ENCODE measurements around the gene GFRA4.

Gene GFRA4

DNA sequence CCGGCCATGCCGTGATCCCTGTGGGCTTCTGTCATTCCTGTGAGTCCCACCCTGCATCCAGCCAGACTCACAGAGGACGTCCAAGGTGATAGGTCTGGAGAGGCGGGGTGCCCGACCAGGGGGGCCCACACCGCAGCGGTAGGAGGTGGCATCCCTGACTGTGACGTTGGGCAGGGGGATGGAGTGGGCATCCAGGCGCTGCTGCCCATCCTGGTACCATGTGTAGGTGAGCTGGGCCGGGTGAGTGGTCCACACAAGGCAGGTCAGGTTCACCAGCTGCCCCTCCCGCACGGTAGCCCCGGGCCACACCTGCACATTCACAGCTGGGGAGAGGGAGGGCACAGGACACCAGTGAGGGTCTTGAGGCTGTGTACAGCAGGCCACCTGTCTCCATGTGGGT is 30.2 kb upstream of the GFRA4 start:
- DNase-seq (ENCODE audit: low read depth), result no peak

- DNase-seq (ENCODE audit: low read depth), result no peak
These were observed 29.6 kb upstream of the GFRA4 start for GRCh38 chr20:3692706-3693294.

- no peak for DNase-seq (ENCODE audit: low read depth)
These were observed 28.7 kb upstream of the GFRA4 start for GRCh38 chr20:3691897-3692296.

DNA sequence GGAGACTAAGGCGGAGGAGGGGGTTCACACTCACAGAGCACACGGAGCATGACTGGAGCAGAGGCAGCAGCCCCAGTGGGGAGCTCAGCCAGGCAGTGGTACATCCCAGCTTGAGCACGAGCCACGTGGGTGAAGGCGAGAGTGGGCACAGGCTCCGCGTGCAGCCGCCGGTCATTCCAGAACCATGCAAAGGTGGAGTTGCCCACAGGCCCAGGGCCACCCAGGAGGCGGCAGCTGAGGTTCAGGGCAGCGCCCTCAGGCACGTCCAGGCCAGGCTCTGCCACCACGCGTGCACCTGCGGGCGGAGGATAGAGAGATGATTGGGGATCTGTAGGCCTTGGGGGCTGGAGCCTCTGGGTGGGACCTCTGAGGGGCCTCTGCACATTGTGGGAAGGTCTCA is 28.1 kb upstream of the GFRA4 start:
- no peak for DNase-seq (ENCODE audit: low read depth)

- DNase-seq (ENCODE audit: low read depth), result no peak
These were observed 27.2 kb upstream of the GFRA4 start for GRCh38 chr20:3690413-3690812.

DNA sequence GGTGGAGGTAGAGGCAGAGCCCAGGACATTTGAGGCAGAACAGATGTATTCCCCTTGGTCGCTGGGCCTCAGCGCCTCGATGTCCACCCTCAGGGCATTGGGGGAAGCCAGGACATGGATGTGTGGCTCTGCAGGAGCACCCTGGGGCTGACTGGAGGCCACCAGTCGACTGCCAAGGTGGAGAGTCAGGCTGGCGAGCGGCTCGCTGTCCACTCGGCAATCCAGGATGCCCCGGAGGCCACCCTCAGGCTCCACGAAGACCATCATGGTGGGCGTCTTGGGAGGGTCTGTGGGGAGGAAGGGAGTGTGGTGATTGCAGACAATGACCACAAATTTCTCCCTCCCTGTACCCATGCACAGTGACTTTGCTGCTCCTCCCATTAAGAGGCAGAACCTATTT is 26.8 kb upstream of the GFRA4 start:
- no peak for DNase-seq (ENCODE audit: low read depth)

DNA sequence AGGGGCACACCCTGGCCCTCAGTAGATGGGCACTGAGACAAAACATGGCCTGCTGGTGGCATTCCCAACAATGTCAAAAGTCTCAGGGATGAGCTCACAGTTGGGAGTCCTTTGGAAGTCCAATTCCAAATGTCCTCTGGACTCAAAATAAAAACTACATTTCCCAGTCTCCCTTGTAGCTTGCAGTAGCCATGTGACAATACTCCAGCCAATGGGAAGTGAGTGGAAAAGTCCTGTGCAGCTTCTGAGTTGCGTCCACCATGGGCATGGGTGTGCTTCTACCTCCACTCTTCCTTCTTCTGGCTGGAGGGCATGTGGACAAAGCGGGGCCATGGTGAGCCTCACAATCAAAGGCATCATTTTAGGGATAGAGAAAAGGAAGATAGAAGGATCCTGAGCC is 24.5 kb upstream of the GFRA4 start:
- DNase-seq (ENCODE audit: low read depth), result peak; percentile 60

DNA sequence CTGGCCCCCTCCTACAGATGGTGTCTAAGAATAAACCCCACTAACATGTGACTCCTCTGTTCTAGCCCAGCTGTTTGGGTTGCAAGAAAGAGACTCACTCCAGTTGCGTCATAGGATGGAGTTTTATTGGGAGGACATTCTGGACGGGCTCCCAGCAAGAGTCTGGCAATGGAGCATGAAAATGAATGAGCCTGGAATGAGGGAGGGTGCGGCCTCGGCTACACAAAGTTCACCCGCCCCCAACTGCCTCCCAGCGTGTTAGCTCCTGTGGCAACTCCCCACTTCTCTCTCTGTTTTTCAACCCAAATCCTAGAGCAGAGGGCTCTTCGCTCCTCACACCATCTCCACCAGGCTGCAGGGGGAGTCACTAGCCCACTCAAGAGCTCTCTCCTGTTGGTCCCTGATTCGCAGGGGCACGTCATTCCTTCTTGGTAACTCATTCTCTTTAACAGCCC is 23.7 kb upstream of the GFRA4 start:
- DNase-seq (ENCODE audit: low read depth), result peak; percentile 63

DNA sequence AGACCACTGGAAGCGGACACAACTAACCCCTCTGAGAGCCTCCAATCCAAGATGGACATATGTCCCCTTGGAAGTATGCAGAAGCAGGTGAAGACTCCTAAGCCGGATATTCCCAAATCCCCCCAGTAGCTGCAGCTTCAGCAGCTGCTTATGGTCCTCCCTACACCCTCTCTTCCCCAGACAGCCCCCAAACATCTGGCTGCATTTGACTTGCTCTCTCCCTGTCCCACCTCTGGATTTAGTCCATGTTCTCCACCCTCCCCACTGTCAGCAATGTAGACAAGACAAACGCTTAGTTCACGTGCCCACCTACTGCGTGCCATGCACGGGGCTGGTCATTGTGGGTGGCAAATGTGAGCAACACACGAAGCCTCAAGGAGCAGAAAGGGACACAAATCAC is 23.2 kb upstream of the GFRA4 start:
- DNase-seq (ENCODE audit: low read depth), result no peak

GRCh38 chr20:3685341-3685740 is 22.1 kb upstream of the GFRA4 start:
- DNase-seq (ENCODE audit: low read depth), result peak; percentile 12

GRCh38 chr20:3681931-3682781 is 19.0 kb upstream of the GFRA4 start, which contains the start of gene ADAM33:
TSS of gene ADAM33 (minus strand) at chr20:3682010. CDS start at chr20:3682004, 6 bp downstream.
- peak; percentile 39 for DNase-seq (ENCODE audit: low read depth)

DNA sequence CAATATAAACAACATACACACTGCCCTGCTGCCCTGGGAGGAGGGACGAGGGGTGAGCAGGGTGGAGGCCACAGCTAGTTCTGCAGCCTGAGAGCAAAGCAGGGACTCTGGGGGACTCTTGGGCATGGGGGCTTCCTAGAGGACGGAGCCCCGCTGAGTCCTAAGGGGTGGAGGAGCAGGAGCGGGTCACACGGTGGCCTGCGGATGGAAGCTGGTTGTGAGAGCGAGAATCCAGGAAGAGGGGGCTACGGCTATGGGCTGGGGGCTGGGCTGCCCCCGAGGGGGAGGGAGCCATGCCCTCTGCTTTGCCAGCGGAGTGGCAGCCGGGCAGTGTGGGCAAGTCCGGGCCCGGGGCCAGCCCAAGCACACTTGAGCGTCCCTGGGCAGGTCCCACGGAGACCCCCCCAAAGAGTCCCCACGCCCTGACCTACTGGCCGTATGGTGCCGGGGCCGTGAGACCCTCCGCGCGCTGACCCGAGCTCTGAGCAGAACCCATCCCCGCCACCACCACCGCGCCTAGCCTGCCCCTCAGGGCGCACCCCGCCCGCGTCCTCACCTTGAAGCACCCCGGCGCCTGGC is 18.2 kb upstream of the GFRA4 start:
- no peak for DNase-seq (ENCODE audit: low read depth)

DNA sequence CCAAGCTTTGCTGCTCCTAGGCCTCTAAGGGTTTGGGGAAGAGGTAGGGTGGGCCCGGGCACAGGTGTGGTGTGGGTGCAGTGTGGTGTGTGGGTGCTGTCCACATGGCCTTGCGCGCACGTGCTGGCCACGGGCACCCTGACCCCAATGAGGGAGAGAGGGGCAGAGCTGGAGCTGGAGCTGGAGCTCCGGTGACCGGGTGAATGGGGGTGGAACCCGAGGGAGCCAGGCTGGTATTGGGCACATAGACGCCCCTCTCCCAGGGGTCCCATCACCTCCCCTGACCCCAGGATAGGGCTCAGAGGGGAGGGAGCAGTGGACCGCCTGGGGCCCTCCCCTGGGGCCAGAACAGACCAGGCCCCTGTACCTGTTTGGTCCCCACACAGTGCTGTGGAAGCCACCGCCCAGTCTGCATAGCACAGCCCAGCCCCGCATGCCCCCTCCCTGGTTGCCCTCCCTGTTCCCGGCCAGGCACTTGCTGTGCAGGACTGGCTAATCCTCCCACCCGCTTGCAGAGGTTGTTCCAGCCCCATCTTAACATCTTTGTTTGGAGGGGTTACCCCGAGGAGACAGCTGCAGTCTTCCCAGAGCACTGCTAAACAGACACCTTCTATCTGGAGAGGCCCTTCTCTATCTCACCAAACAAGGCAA is 17.6 kb upstream of the GFRA4 start:
- no peak for DNase-seq (ENCODE audit: low read depth)

- peak; percentile 70 for DNase-seq (ENCODE audit: low read depth)
These were observed 16.8 kb upstream of the GFRA4 start for GRCh38 chr20:3679749-3680700.

- DNase-seq (ENCODE audit: low read depth), result no peak
These were observed 15.9 kb upstream of the GFRA4 start for GRCh38 chr20:3678856-3679720.

DNA sequence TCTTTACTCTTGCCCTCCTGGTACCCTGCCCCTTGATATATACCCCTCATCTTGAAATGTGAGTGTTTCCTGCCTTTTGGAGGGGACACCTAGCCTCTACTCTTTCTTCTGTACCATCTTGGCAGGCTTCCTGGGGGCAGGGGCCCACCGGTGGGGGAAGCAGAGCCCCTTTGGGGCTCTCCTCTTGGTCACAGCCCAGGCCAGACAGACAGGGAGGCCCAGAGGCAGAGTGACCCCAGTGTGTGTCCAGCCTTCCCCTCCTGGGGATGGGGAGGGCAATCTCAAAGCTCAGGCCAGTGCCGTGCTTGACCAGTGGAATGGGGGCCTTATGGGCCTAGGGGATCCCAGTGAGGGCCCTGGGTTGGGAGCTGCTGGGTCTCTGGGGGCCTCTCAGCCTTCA is 15.0 kb upstream of the GFRA4 start:
- no peak for DNase-seq (ENCODE audit: low read depth)

GRCh38 chr20:3677733-3678132 is 14.5 kb upstream of the GFRA4 start:
- no peak for DNase-seq (ENCODE audit: low read depth)

DNA sequence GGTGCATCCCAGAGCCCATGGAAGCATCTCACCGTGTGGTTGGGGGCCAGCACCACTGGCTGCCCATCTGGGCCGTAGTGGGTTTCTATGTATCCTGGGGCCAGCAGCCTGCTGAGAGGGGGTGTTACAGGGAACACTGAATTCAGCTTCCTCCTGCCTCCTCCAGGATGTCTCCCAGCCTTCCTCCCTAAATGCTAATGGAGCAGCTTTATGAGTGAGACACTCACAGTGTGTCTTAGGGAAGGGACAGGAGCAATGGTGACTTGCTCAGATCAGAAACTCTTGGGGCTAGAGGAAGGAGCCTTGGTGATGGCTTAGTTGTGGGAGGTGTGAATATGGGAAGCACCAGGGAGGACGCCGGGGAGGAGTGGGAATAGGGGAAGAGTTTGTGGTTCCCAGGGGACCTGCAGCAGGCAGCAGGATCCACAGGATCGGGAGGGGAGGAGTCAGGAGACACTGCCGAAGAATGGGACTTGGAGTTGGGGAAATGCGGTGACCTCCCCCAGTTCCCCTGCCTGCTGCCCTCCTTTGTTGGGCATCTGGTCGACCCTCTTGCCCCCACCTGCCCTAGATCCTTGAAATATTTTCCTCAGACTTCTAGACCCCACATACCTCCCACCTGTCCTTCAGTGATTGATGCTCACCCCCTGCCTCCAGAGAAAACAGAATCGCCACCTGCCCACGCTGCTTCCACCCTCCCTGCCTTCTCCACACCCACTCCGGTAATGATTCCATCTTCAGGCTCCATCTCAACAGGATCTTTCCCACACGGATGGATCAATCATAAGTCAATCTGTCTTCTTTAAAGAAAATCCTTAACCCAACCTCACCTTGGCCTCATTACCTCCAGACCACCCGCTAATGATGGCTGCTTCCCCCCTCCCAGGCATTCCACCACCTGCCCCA is 12.0 kb upstream of the GFRA4 start:
- no peak for DNase-seq (ENCODE audit: low read depth)

DNA sequence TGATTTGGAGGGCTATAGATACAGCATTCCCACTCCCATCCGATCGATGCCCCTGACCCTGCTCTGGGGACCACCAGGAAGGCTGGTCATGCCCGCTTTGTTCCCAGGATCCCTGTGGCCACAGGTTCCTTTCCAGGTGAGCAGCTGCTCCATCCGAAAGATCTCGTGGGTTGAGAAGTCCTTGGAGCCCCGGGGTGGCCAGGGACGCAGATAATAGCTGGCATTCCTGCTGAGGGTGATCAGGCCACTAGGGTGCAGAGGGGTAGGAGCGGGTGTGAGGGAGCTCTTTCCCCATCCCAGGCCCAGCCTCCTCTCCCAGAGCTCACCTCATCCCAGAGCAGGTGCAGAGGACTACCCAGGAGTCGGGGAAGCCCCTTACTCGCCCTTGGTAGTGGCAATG is 11.2 kb upstream of the GFRA4 start:
- DNase-seq (ENCODE audit: low read depth), result no peak
